Tibial nerve (tissue), 4 donors: ENCODE measurements around the gene JMJD7. TPM values are rescaled to one million over a fixed set of nuclear protein-coding genes. Genes with fewer than 3 reads are reported as not detected.

Experiments used
- DNase-seq, 2 donors: peaks; one replicate each; pipeline ENCODE4 v3.0.0-alpha.2; 2019; ENCODE audit warnings: low spot score in 2 of 2
- H3K27ac ChIP-seq, 4 donors: fragments of 200-600 bp; sonication (generic) in 3 of 4; one replicate each; pipeline ENCODE4 v1.5.1; 2017 to 2019; ENCODE audit warnings: mild to moderate bottlenecking in 1 of 4
- H3K27me3 ChIP-seq, 2 donors: fragments of 200-600 bp; sonication (generic) in 1 of 2; one replicate each; pipeline versions ENCODE4 v1.5.1 to v1.6.0; 2017 to 2019
- H3K36me3 ChIP-seq, 3 donors: fragments of 200-600 bp; sonication (generic); one replicate each; pipeline ENCODE4 v1.5.1; 2018 to 2019
- H3K4me1 ChIP-seq, 4 donors: fragments of 200-600 bp; sonication (generic) in 3 of 4; one replicate each; pipeline ENCODE4 v1.5.1; 2017 to 2019
- H3K4me3 ChIP-seq, 4 donors: fragments of 200-600 bp; sonication (generic) in 3 of 4; one replicate each; pipeline ENCODE4 v1.5.1; 2017 to 2019; ENCODE audit warnings: mild to moderate bottlenecking in 1 of 4, moderate library complexity in 1 of 4
- H3K9me3 ChIP-seq, 4 donors: fragments of 200-600 bp; sonication (generic) in 3 of 4; one replicate each; pipeline ENCODE4 v1.5.1; 2017 to 2019
- CTCF ChIP-seq, 5 experiments: fragments of 200-600 bp in 3 of 5; fragments of 450-650 bp in 2 of 5; sonication (generic) in 3 of 5; IDR thresholded peaks; one replicate each; pipeline ENCODE4 v1.5.1; 2016 to 2019; ENCODE audit warnings: antibody characterized with exemption in 5 of 5, mild to moderate bottlenecking in 3 of 5, moderate library complexity in 2 of 5
- EP300 ChIP-seq, 2 donors: sonication (generic); formaldehyde crosslinking; IDR thresholded peaks; one replicate each; pipeline ENCODE4 v1.6.1; 2017; ENCODE audit warnings: antibody characterized with exemption in 2 of 2, mild to moderate bottlenecking in 1 of 2
- POLR2A ChIP-seq, 2 donors: fragments of 450-650 bp; IDR thresholded peaks; one replicate each; pipeline ENCODE4 v1.6.1; 2017; ENCODE audit warnings: antibody characterized with exemption in 2 of 2, mild to moderate bottlenecking in 2 of 2, moderate library complexity in 2 of 2
- WGBS, 2 donors: methylation state at CpG; one replicate each; pipeline ENCODE4 v1.1.5; 2018; 5-methylcytosine and 5-hydroxymethylcytosine counted together
- total RNA-seq, 4 donors: library from RNA; depleted of rRNA; stranded (reverse); fragments of >200 nt; gene quantifications; one replicate each; pipeline ENCODE4 v1.1.0, GENCODE V29; 2016

Gene JMJD7
- total RNA-seq, 4 donors from 2014 or later: 9.0 to 16.8 (median 12.0) TPM

- Histone ChIP-seq H3K9me3 (no peaks in the 10 kb centered on the region), H3K36me3 (peaks cover 2 to 100% (median 34%) of the 10 kb centered on the region in 3 donors), H3K4me3 (no peak overlapping the region), H3K27ac (no peak overlapping the region), H3K27me3 (no peaks in the 10 kb centered on the region), H3K4me1 (no peaks in the 10 kb centered on the region)
- DNase-seq: no peak
- WGBS, 2 donors: 79 to 89% methylated on average over 12 to 14 of the region's 14 CpGs
- TF ChIP-seq CTCF (IDR thresholded peaks at IDR 0.05) (no peak), POLR2A (IDR thresholded peaks at IDR 0.05) (no peak), EP300 (IDR thresholded peaks at IDR 0.05) (no peak)
Measured at GRCh38 chr15:41817327-41817726, 10.6 kb upstream of the JMJD7 start.

GRCh38 chr15:41817781-41818180, 10.1 kb upstream of the JMJD7 start:
- Histone ChIP-seq H3K4me3 (no peak overlapping the region), H3K27me3 (no peaks in the 10 kb centered on the region), H3K27ac (no peak overlapping the region), H3K4me1 (no peaks in the 10 kb centered on the region), H3K9me3 (no peaks in the 10 kb centered on the region), H3K36me3 (peaks cover 2 to 100% (median 29%) of the 10 kb centered on the region in 3 donors)
- DNase-seq: no peak
- TF ChIP-seq POLR2A (IDR thresholded peaks at IDR 0.05) (no peak), EP300 (IDR thresholded peaks at IDR 0.05) (no peak), CTCF (IDR thresholded peaks at IDR 0.05) (no peak)
- 78 to 86% methylated on average over 6 of the region's 6 CpGs for WGBS, 2 donors

- H3K4me3 ChIP-seq: no peak overlapping the region
- WGBS, 2 donors: 88 to 93% methylated on average over 9 of the region's 9 CpGs
- H3K4me1 ChIP-seq: no peaks in the 10 kb centered on the region
- H3K27me3 ChIP-seq: no peaks in the 10 kb centered on the region
- H3K36me3 ChIP-seq: peaks cover 2 to 100% (median 27%) of the 10 kb centered on the region in 3 donors
- no peak for DNase-seq
- no peak overlapping the region for H3K27ac ChIP-seq
- H3K9me3 ChIP-seq: no peaks in the 10 kb centered on the region
- no peak for TF ChIP-seq EP300 (IDR thresholded peaks at IDR 0.05)
- no peak for TF ChIP-seq POLR2A (IDR thresholded peaks at IDR 0.05)
- no peak for TF ChIP-seq CTCF (IDR thresholded peaks at IDR 0.05)
Measured at GRCh38 chr15:41819455-41820050, 8.3 kb upstream of the JMJD7 start.

- Histone ChIP-seq H3K4me3 (no peak overlapping the region), H3K36me3 (peaks cover 2 to 100% (median 27%) of the 10 kb centered on the region in 3 donors), H3K9me3 (no peaks in the 10 kb centered on the region), H3K27ac (no peak overlapping the region), H3K27me3 (no peaks in the 10 kb centered on the region), H3K4me1 (no peaks in the 10 kb centered on the region)
- TF ChIP-seq EP300 (IDR thresholded peaks at IDR 0.05) (no peak), CTCF (IDR thresholded peaks at IDR 0.05) (no peak), POLR2A (IDR thresholded peaks at IDR 0.05) (no peak)
- 66 to 81% methylated on average over 6 of the region's 6 CpGs for WGBS, 2 donors
- DNase-seq: no peak
Measured at GRCh38 chr15:41820791-41821423, 7.0 kb upstream of the JMJD7 start.

- TF ChIP-seq EP300 (IDR thresholded peaks at IDR 0.05) (no peak), CTCF (IDR thresholded peaks at IDR 0.05) (no peak), POLR2A (IDR thresholded peaks at IDR 0.05) (no peak)
- H3K36me3 ChIP-seq: peaks cover 2 to 95% (median 26%) of the 10 kb centered on the region in 3 donors
- H3K9me3 ChIP-seq: no peaks in the 10 kb centered on the region
- WGBS, 2 donors: 74 to 86% methylated on average over 2 to 4 of the region's 4 CpGs
- H3K27me3 ChIP-seq: no peaks in the 10 kb centered on the region
- no peak for DNase-seq
- no peak overlapping the region for H3K4me3 ChIP-seq
- H3K4me1 ChIP-seq: no peaks in the 10 kb centered on the region
- no peak overlapping the region for H3K27ac ChIP-seq
Measured at GRCh38 chr15:41821831-41822230, 6.1 kb upstream of the JMJD7 start.
